ENCODE data around the gene DONSON.
"Not testable (repeated sequence)": the region's sequence is repeated elsewhere in the genome, so short reads cannot be mapped to it uniquely, and the experiment has no call there.

DONSON gene

DNA sequence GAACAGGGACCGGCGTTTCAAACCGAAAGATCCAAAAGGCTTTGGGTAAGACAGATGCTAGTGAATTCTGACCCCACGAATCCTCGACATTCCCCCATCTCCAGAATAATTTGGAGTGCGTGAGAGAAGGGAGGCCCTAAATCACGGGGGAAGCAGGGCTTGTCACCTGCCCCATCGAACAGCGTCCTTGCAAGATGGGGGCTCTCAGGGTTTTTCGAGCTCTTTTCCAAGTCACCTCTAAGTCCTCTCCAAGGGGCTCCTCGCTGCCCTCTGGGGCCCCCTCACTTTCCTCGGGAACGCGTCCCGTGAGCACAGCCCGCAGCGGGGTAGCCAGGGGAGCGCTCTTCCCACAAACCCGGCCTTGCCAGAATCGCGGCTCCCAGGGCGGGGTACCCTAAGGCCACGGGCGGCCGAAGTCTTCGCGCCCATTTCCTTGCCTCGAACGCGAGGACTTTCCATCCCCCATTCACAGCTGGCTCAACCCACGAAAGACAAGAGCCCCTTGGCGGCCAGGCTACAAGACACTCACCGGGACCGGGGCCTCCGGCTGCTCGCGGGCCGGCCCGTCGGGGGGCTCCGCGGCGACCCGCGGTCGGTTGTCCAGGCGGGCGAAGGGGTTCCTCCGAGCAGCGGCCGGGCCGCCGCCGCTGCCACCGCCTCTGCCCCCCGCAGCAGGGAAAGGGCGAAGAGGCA is 546 bp downstream of the DONSON start:
- H3K4me3 ChIP-seq (ENCODE audit: low read length) = peak overlapping the region; percentile 94
- peaks cover 8% of the 10 kb centered on the region for H3K4me1 ChIP-seq (ENCODE audit: control insufficient read depth, insufficient read depth, low read length)
- H3K9ac ChIP-seq (ENCODE audit: low read length) = peak overlapping the region; percentile 88
- no peaks in the 10 kb centered on the region for H3K36me3 ChIP-seq (ENCODE audit: control insufficient read depth, insufficient read depth, low read length, severe bottlenecking)
- no peaks in the 10 kb centered on the region for H3K27me3 ChIP-seq (replicated peaks; ENCODE audit: control insufficient read depth, insufficient read depth, low read length)
- H3K9me3 ChIP-seq (ENCODE audit: control insufficient read depth, low read length) = no peaks in the 10 kb centered on the region
- peak; percentile 72 for DNase-seq (ENCODE audit: low read depth)

DNA sequence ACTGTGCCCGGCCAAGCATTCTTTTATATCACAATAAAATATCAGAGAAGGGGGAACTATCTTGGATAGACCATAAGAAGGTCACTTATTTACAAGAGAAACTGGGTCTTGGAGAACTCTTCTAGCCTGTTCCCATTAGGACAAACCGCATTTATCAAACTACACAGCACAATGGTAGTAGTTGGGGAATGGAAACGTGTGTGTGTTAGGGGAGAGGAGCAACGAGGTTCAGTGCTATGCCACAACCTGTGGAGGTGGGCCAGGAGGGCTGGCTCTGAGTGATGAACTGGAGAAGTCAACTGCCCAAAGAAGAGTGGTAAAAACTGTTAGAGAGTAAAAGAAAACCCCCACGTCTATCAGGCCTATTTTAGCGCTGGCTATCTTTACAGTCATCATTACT is 1.6 kb downstream of the DONSON start:
- Histone ChIP-seq H3K9ac (ENCODE audit: low read length) (no peak overlapping the region), H3K4me1 (ENCODE audit: control insufficient read depth, insufficient read depth, low read length) (peaks cover 8% of the 10 kb centered on the region), H3K27me3 (replicated peaks; ENCODE audit: control insufficient read depth, insufficient read depth, low read length) (no peaks in the 10 kb centered on the region), H3K4me3 (ENCODE audit: low read length) (no peak overlapping the region), H3K36me3 (ENCODE audit: control insufficient read depth, insufficient read depth, low read length, severe bottlenecking) (no peaks in the 10 kb centered on the region), H3K9me3 (ENCODE audit: control insufficient read depth, low read length) (no peaks in the 10 kb centered on the region)
- no peak for DNase-seq (ENCODE audit: low read depth)

DNA sequence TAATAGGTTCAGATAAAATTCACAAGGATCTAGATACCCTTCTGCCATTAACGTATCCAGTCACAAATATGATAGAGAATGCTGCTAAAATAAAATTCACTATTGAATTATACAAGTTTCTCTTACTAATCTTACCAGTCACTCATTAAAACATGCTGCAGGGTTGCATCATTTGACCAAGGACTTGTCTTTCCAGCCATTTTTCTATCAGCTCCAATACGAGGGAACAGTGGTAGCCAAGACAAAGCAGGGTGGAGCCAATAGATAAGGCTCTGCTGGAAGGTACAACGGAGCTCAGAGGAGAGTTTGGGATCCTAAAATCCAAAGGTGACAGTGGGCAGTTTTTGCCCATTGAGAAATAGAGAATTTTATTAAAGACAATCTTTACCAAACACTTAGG is 4.0 kb downstream of the DONSON start:
- Histone ChIP-seq H3K27me3 (replicated peaks; ENCODE audit: control insufficient read depth, insufficient read depth, low read length) (no peaks in the 10 kb centered on the region), H3K9ac (ENCODE audit: low read length) (no peak overlapping the region), H3K4me1 (ENCODE audit: control insufficient read depth, insufficient read depth, low read length) (peaks cover 6% of the 10 kb centered on the region), H3K36me3 (ENCODE audit: control insufficient read depth, insufficient read depth, low read length, severe bottlenecking) (no peaks in the 10 kb centered on the region), H3K4me3 (ENCODE audit: low read length) (no peak overlapping the region), H3K9me3 (ENCODE audit: control insufficient read depth, low read length) (no peaks in the 10 kb centered on the region)
- DNase-seq (ENCODE audit: low read depth) = no peak

DNA sequence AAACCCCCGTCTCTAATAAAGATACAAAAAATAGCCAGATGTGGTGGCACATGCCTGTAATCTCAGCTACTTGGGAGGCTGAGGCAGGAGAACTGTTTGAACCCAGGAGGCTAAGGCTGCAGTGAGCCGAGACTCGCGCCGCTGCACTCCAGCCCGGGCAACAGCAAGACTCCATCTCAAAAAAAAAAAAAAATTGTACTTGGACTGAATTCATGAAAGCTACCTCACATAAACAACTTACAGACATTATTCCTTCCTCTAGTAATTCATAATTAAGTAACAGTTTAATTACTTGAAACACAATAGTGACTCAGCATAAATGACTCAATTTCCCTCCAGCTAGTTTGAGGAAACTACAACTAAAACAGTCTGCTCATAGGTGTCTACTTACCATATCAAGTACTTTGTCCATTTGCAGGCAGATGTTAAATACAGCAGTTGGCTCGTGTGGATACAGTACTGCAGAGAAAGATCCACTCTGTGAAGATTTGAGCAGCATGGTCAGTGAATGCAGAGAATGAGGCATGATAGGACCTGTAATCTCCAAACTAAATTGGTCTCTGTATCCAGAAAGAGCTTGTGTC is 9.4 kb downstream of the DONSON start:
- H3K9ac ChIP-seq (ENCODE audit: low read length) = no peak overlapping the region
- H3K4me1 ChIP-seq (ENCODE audit: control insufficient read depth, insufficient read depth, low read length) = peaks cover 23% of the 10 kb centered on the region
- H3K36me3 ChIP-seq (ENCODE audit: control insufficient read depth, insufficient read depth, low read length, severe bottlenecking) = peaks cover 44% of the 10 kb centered on the region
- no peak for DNase-seq (ENCODE audit: low read depth)
- H3K4me3 ChIP-seq (ENCODE audit: low read length) = no peak overlapping the region
- no peaks in the 10 kb centered on the region for H3K27me3 ChIP-seq (replicated peaks; ENCODE audit: control insufficient read depth, insufficient read depth, low read length)
- H3K9me3 ChIP-seq (ENCODE audit: control insufficient read depth, low read length) = no peaks in the 10 kb centered on the region

DNA sequence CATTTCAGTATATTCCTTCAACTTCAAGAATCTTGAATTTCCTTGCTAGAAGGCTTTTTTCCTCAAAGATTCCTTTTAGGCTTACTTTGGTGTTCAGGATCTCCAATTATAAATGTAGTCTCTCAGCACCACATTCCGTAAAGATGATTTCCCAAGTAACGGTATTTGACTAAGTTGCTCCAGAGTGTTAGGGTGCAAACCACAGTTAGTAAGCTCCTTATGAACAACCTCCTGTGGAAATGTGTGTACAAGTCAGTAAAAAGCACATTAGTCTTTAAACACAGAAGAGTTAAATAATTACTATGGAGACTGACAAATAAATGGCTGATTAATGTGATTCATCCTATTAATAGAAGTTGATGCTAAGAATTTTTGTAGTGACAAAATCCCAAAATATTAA is 10.3 kb downstream of the DONSON start:
- Histone ChIP-seq H3K4me1 (ENCODE audit: control insufficient read depth, insufficient read depth, low read length) (peaks cover 23% of the 10 kb centered on the region), H3K36me3 (ENCODE audit: control insufficient read depth, insufficient read depth, low read length, severe bottlenecking) (peaks cover 52% of the 10 kb centered on the region), H3K4me3 (ENCODE audit: low read length) (no peak overlapping the region), H3K9me3 (ENCODE audit: control insufficient read depth, low read length) (no peaks in the 10 kb centered on the region), H3K27me3 (replicated peaks; ENCODE audit: control insufficient read depth, insufficient read depth, low read length) (no peaks in the 10 kb centered on the region), H3K9ac (ENCODE audit: low read length) (no peak overlapping the region)
- peak; percentile 13 for DNase-seq (ENCODE audit: low read depth)

DNA sequence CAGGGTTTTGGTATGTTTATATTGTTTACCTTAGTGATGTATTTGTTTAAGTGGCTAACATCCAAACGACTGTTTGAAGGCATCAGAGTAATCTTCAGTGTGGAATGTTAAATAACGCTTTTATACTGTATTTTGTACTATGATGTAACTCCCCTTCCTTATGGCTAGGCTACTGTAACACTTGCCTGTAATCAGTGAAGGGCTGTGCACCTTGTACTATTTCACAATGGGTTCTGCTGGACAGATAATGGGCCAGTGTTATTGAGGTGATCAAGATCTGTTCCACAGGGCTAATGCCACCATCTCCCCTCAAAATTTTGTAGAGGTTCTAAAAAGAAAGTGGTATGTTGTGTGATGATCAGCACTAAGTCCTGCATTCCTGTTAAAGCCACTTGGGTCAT is 11.7 kb downstream of the DONSON start:
- not testable (repeated sequence) for H3K4me3 ChIP-seq (ENCODE audit: low read length); DNase-seq (ENCODE audit: low read depth); H3K9me3 ChIP-seq (ENCODE audit: control insufficient read depth, low read length); H3K27me3 ChIP-seq (replicated peaks; ENCODE audit: control insufficient read depth, insufficient read depth, low read length); H3K9ac ChIP-seq (ENCODE audit: low read length)
- Histone ChIP-seq H3K36me3 (ENCODE audit: control insufficient read depth, insufficient read depth, low read length, severe bottlenecking) (peaks cover 66% of the 10 kb centered on the region), H3K4me1 (ENCODE audit: control insufficient read depth, insufficient read depth, low read length) (peaks cover 23% of the 10 kb centered on the region)

DNA sequence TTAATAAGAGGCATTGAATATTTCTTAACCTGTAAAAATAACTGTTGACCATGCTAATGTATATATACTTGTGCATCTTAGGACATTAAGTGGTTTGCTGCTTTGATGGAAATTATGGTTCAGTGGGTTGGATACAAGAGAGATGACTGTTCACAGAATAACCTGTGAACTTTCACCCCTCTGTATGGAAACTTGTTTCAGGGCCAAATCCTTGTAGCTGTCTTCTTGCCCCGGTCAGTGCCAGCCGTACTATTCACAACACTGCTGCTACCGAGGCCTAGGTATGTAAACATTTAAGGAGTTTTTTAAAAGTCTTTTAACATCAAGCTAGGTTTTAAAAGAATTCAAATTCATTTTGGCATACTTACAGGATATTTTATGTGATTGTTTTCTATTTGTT is 16.1 kb downstream of the DONSON start:
- no peak overlapping the region for H3K9ac ChIP-seq (ENCODE audit: low read length)
- H3K9me3 ChIP-seq (ENCODE audit: control insufficient read depth, low read length) = no peaks in the 10 kb centered on the region
- no peak for DNase-seq (ENCODE audit: low read depth)
- peaks cover 97% of the 10 kb centered on the region for H3K36me3 ChIP-seq (ENCODE audit: control insufficient read depth, insufficient read depth, low read length, severe bottlenecking)
- H3K4me1 ChIP-seq (ENCODE audit: control insufficient read depth, insufficient read depth, low read length) = peaks cover 6% of the 10 kb centered on the region
- H3K27me3 ChIP-seq (replicated peaks; ENCODE audit: control insufficient read depth, insufficient read depth, low read length) = no peaks in the 10 kb centered on the region
- no peak overlapping the region for H3K4me3 ChIP-seq (ENCODE audit: low read length)

DNA sequence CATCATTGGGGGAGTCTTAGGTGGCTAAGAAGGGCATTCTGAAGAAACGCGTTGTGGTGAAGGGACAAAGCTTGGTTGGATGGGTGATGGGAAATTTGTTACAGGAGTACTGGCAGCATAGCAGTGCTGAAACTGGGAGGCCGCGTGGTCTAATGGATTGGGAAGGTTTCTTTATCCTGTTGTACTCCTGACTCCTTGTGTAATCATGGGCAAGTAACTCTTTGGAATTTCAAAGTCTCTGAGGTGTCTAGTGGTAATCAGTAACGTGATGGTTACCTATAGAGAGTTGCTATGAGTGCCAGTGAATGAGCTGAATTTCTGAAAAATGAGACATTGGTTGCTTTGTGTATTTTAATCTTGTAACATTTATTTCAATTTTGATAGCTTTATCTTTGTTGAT is 18.5 kb downstream of the DONSON start:
- peaks cover 94% of the 10 kb centered on the region for H3K36me3 ChIP-seq (ENCODE audit: control insufficient read depth, insufficient read depth, low read length, severe bottlenecking)

DNA sequence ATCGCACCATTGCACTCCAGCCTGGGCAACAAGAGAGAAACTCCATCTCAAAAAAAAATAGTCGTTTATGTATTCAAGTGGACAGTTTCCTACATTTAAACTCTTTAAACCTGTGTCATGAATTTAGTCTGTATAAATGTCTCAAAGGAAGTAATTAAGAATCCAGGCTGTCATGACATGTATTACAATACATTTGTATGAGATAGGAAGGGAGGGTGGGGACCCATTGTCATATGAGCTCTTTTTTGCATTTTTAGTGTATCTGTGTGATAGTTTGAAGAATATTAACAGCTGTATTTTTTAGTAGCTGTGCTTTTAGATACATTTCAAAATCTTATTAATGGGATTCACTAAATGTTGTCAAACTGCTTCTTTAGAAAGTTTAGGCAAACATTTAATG is 20.0 kb downstream of the DONSON start:
- no peak overlapping the region for H3K9ac ChIP-seq (ENCODE audit: low read length)
- no peak for DNase-seq (ENCODE audit: low read depth)

More for the DNA sequence above, 18.5 kb downstream of the DONSON start:
- no peak for DNase-seq (ENCODE audit: low read depth)
- no peaks in the 10 kb centered on the region for H3K9me3 ChIP-seq (ENCODE audit: control insufficient read depth, low read length)
- peaks cover 12% of the 10 kb centered on the region for H3K4me1 ChIP-seq (ENCODE audit: control insufficient read depth, insufficient read depth, low read length)
- H3K4me3 ChIP-seq (ENCODE audit: low read length) = no peak overlapping the region
- no peaks in the 10 kb centered on the region for H3K27me3 ChIP-seq (replicated peaks; ENCODE audit: control insufficient read depth, insufficient read depth, low read length)
- no peak overlapping the region for H3K9ac ChIP-seq (ENCODE audit: low read length)

DNA sequence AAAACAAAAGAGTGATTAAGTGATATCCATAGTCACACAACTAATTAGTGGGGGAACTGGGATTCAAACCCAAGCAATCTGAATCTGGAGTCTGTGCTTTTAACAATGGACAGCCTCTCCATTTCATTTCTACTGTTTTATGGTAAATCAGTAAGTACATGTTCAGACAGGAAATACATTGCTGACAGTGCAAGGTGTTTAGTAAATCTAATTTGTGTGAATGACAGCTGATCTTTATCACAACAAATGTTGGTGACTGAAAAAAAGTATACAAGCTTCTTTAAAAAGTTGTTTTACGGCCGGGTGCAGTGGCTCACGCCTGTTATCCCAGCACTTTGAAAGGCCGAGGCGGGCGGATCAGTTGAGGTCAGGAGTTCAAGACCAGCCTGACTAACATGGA is 20.6 kb downstream of the DONSON start:
- H3K9ac ChIP-seq (ENCODE audit: low read length) = no peak overlapping the region
- no peak overlapping the region for H3K4me3 ChIP-seq (ENCODE audit: low read length)
- H3K4me1 ChIP-seq (ENCODE audit: control insufficient read depth, insufficient read depth, low read length) = peaks cover 12% of the 10 kb centered on the region
- no peaks in the 10 kb centered on the region for H3K9me3 ChIP-seq (ENCODE audit: control insufficient read depth, low read length)
- DNase-seq (ENCODE audit: low read depth) = no peak
- H3K27me3 ChIP-seq (replicated peaks; ENCODE audit: control insufficient read depth, insufficient read depth, low read length) = no peaks in the 10 kb centered on the region
- peaks cover 90% of the 10 kb centered on the region for H3K36me3 ChIP-seq (ENCODE audit: control insufficient read depth, insufficient read depth, low read length, severe bottlenecking)

More for the DNA sequence above, 20.0 kb downstream of the DONSON start:
- Histone ChIP-seq H3K4me3 (ENCODE audit: low read length) (no peak overlapping the region), H3K36me3 (ENCODE audit: control insufficient read depth, insufficient read depth, low read length, severe bottlenecking) (peaks cover 90% of the 10 kb centered on the region), H3K4me1 (ENCODE audit: control insufficient read depth, insufficient read depth, low read length) (peaks cover 12% of the 10 kb centered on the region), H3K27me3 (replicated peaks; ENCODE audit: control insufficient read depth, insufficient read depth, low read length) (no peaks in the 10 kb centered on the region), H3K9me3 (ENCODE audit: control insufficient read depth, low read length) (no peaks in the 10 kb centered on the region)

DNA sequence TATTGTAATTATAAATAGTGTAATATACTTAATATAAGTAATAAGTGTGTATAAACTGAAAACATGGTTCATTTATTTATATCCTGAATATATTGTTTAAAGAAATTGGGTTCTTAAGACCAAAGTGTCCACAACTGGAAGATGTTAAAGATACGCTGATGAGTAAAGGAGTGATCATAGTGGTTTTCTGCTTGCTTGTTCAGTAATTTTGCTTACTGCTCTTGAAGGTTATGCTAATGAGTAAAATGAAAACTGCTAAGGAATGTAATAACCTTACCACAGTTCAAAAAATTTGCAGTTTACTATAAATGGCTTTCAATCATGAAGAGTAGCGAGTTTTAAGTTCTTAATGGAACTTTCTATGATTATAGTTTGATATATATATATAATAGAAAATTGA is 22.0 kb downstream of the DONSON start:
- no peak for DNase-seq (ENCODE audit: low read depth)
- peaks cover 91% of the 10 kb centered on the region for H3K36me3 ChIP-seq (ENCODE audit: control insufficient read depth, insufficient read depth, low read length, severe bottlenecking)

DNA sequence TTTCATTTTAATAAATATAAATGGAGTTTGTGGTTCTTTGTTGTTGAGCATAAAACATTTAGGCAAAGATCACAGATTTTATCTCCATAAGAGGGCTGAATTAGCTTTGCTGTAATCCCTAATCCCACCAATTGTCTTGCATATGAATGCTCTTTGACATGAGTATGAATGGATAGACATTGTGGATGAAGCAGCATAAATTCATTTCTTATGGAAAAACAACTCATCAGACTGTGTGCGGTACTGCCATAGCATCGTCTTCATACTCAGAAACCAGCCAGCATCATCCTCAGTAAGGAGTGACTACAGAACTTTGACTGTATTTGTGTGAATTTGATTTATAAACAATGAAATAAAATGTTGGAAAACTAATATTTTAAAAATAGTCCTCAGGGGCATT is 26.1 kb downstream of the DONSON start:
- H3K36me3 ChIP-seq (ENCODE audit: control insufficient read depth, insufficient read depth, low read length, severe bottlenecking) = peaks cover 91% of the 10 kb centered on the region
- H3K9ac ChIP-seq (ENCODE audit: low read length) = no peak overlapping the region
- H3K9me3 ChIP-seq (ENCODE audit: control insufficient read depth, low read length) = no peaks in the 10 kb centered on the region
- DNase-seq (ENCODE audit: low read depth) = no peak
- H3K4me1 ChIP-seq (ENCODE audit: control insufficient read depth, insufficient read depth, low read length) = peaks cover 23% of the 10 kb centered on the region
- no peak overlapping the region for H3K4me3 ChIP-seq (ENCODE audit: low read length)
- no peaks in the 10 kb centered on the region for H3K27me3 ChIP-seq (replicated peaks; ENCODE audit: control insufficient read depth, insufficient read depth, low read length)

More for the DNA sequence above, 22.0 kb downstream of the DONSON start:
- Histone ChIP-seq H3K9ac (ENCODE audit: low read length) (no peak overlapping the region), H3K4me3 (ENCODE audit: low read length) (no peak overlapping the region), H3K4me1 (ENCODE audit: control insufficient read depth, insufficient read depth, low read length) (peaks cover 16% of the 10 kb centered on the region), H3K27me3 (replicated peaks; ENCODE audit: control insufficient read depth, insufficient read depth, low read length) (no peaks in the 10 kb centered on the region), H3K9me3 (ENCODE audit: control insufficient read depth, low read length) (no peaks in the 10 kb centered on the region)
